ENCODE results near the gene MAF.

Gene MAF

GRCh38 chr16:79598348-79599181 is 2.0 kb downstream of the MAF start:
- DNase-seq, result peak; percentile 45
- in situ Hi-C loops (cut with HindIII; ENCODE audit: low pct_ligation_motif_present, low sequenced_read_pairs), result no loop called here
- no peaks in the 10 kb centered on the region for H3K36me3 ChIP-seq (replicated peaks)
- H3K27me3 ChIP-seq (replicated peaks), result no peaks in the 10 kb centered on the region
- TF ChIP-seq CTCF (IDR thresholded peaks at IDR 0.05; ENCODE audit: low read depth, low read length, missing control alignments), result peak; percentile 48
- H3K27ac ChIP-seq, result no peak overlapping the region
- peak overlapping the region; percentile 83 for H3K4me3 ChIP-seq (ENCODE audit: low read depth, low read length)

DNA sequence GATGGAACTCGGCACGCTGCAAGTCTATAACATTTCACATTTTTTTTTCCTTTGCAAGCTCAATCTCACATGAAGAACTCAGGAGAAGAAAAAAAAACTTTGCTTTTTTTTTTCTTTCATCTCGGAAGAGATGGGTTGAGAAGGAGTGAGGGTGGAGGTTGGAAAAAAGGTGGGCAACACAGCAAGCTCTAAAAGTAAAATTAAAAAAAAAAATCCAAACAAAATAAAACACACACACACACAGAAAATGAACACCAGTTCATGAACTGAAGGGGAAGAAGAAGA is 2.5 kb downstream of the MAF start:
- TF ChIP-seq CTCF (IDR thresholded peaks at IDR 0.05; ENCODE audit: low read depth, low read length, missing control alignments), result no peak
- peak overlapping the region; percentile 83 for H3K4me3 ChIP-seq (ENCODE audit: low read depth, low read length)
- no peaks in the 10 kb centered on the region for H3K27me3 ChIP-seq (replicated peaks)
- no peak for DNase-seq
- in situ Hi-C loops (cut with HindIII; ENCODE audit: low pct_ligation_motif_present, low sequenced_read_pairs), result no loop called here
- no peak overlapping the region for H3K27ac ChIP-seq
- no peaks in the 10 kb centered on the region for H3K36me3 ChIP-seq (replicated peaks)

DNA sequence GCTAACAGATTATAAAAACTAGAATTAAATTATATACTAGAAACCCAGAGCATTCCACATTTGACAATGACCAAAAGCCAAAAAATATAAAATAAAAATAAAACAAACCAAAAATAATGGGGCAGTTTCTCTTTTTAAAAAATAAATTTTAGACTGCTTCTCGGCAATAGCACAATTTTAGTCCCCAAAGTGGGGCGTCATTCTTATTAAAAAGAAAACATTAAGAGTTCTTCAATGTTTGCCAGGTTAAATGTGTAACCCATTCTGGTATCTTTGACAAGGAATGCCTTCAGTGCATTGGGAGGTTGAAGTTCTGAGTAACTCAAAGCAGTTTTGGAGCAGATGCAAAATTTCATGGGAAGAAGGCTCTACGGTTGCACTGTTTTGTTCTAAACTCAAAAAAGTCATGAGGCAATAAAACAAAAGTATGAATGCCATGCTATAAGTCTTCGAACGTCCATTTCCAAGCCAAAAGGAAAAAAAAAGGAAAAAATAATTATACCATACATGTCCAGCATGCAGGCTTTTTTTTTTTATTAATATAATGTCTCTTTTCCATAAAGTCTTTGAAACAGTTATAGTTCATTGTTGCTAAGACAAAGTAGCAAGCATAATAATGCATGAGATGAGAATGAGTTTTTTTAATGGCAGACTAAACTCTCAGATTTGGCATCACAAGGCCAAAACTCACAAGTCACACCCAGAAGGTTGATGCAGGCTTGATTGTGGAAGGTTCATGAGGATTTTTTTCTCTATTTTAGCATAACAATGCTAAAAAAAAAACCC is 3.1 kb downstream of the MAF start:
- Histone ChIP-seq H3K4me3 (ENCODE audit: low read depth, low read length) (peak overlapping the region; percentile 83), H3K27ac (no peak overlapping the region), H3K27me3 (replicated peaks) (no peaks in the 10 kb centered on the region), H3K36me3 (replicated peaks) (no peaks in the 10 kb centered on the region)
- no peak for TF ChIP-seq CTCF (IDR thresholded peaks at IDR 0.05; ENCODE audit: low read depth, low read length, missing control alignments)
- in situ Hi-C loops (cut with HindIII; ENCODE audit: low pct_ligation_motif_present, low sequenced_read_pairs), result no loop called here
- DNase-seq, result no peak

DNA sequence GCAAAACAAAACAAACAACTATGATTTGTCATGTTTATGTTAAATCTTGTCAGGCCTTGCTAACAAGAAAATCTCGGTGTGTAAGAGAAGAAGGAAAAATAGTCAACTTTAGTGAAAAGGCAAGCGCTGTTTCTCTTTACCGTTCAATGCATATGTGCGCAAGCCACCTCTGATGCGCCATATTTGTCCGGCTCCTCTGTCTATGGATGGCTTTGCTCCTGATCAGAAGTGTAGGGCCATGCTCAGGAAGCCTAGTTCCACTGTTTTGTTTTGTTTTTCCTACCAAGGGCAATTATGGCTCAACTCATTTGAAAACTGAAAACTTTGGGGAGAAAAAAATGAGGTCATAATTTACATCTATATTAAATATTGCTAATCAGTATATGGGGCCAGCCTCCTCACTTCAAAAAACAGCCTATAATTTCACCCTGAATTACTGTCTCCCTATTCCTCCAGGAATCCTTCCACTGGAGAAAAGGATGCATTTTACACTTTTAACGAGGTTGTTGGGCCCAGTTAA is 4.5 kb downstream of the MAF start:
- Histone ChIP-seq H3K27me3 (replicated peaks) (no peaks in the 10 kb centered on the region), H3K36me3 (replicated peaks) (no peaks in the 10 kb centered on the region), H3K27ac (no peak overlapping the region), H3K4me3 (ENCODE audit: low read depth, low read length) (peak overlapping the region; percentile 83)
- no peak for DNase-seq
- in situ Hi-C loops (cut with HindIII; ENCODE audit: low pct_ligation_motif_present, low sequenced_read_pairs), result no loop called here
- no peak for TF ChIP-seq CTCF (IDR thresholded peaks at IDR 0.05; ENCODE audit: low read depth, low read length, missing control alignments)

- no peak for DNase-seq
- no peaks in the 10 kb centered on the region for H3K36me3 ChIP-seq (replicated peaks)
- H3K4me3 ChIP-seq (ENCODE audit: low read depth, low read length), result no peak overlapping the region
- TF ChIP-seq CTCF (IDR thresholded peaks at IDR 0.05; ENCODE audit: low read depth, low read length, missing control alignments), result no peak
- no peaks in the 10 kb centered on the region for H3K27me3 ChIP-seq (replicated peaks)
- H3K27ac ChIP-seq, result no peak overlapping the region
- in situ Hi-C loops (cut with HindIII; ENCODE audit: low pct_ligation_motif_present, low sequenced_read_pairs), result no loop called here
These were observed 5.3 kb downstream of the MAF start for GRCh38 chr16:79595231-79595641.

Data from brain microvascular endothelial cell (primary cell).